ENCODE data around the gene BRF1. TPM values are rescaled to one million over a fixed set of nuclear protein-coding genes. Genes with fewer than 3 reads are reported as not detected.

Gene BRF1
- total and polyA plus RNA-seq, 2 of the 8 experiments (the other 6 are each of a cell fraction or from before 2014, with no cell fraction given) = 7.7 to 18.3 TPM

GRCh38 chr14:105253329-105253682, 47.5 kb downstream of the BRF1 start (continued):
- TF ChIP-seq CTBP2 (IDR thresholded peaks at IDR 0.05; ENCODE audit: borderline replicate concordance, insufficient read depth, insufficient read length, low read length) = no peak
- no peak for TF ChIP-seq POLR2AphosphoS5 (IDR thresholded peaks at IDR 0.05; ENCODE audit: low read depth, low read length)
- TF ChIP-seq SP1 (IDR thresholded peaks at IDR 0.05; ENCODE audit: low read depth, low read length) = no peak
